HG02763 (cell line): Measurements from ENCODE around the gene B4GALT2.

Source experiments
- ATAC-seq: cut with Tn5 transposase; IDR thresholded peaks from one replicate; pipeline ENCODE4 v1.9.1; 2021; ENCODE audit warnings: mild to moderate bottlenecking, moderate library complexity; ENCODE audit not compliant: unreplicated experiment

B4GALT2 gene

DNA sequence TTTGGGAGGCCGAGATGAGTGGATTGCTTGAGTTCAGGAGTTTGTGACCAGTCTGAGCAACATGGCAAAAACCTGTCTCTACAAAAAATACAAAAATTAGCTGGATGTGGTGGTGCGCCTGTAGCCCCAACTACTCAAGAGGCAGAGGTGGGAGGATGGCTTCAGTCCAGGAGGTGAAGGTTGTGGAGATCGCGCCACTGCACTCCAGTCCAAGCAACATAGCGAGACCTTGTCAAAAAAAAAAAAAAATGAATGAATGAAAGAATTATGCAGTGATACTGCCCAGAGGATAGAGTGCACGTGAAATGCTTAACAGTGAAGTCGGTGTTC lies 9.6 kb upstream of the B4GALT2 start:
- ATAC-seq = no peak

DNA sequence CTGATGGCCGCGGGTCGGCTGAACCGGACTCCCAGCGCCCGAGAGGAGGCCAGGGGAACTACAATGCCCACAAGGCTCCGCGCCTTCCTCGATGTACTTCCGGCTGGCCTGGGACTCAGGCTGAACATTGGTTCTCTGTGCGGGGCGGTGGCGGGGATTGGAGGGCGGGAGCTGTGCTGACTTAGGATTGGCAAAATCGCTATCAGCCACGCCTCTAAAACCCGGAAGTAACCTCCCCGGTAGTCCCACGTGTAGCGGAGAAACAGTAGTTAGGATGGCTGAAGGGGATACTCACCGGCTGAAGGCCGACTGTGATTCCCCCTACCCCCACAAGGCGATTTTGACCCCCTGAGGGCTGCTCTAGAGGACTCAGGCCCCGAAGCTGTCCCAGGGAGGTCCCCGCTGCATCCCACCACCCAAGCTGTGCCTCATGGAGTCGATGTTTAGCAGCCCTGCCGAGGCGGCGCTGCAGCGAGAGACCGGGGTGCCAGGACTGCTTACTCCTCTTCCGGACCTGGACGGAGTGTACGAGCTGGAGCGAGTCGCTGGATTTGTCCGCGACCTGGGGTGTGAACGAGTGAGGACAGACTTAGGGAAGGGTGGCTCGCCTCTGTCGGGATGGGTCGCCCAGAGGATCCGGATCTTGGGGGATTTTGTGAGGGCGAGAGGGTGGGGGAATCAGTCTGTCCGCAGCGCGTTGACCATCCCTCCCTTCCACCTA lies 9.1 kb upstream of the B4GALT2 start, which contains the start of gene DPH2:
TSS of gene DPH2 (plus strand) at position 265 of the 721 bp plus-strand sequence. CDS start at position 431, 166 bp downstream.
- peak; percentile 80 for ATAC-seq

DNA sequence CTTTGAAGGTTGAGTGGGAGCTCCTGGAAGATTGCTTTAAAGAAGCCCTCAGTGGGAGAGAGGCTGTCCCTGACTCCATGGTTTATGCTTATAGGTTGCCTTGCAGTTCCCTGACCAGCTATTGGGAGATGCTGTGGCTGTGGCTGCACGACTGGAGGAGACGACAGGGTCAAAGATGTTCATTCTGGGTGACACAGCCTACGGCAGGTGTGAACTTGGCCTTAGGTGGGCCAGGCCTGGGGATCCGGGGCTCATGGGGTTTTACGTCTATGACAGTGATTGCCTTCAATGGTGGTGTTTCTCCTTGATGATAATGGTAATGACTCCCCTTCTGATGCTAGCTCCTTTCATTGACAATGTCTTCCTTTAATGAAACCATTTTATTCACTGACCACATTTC lies 8.5 kb upstream of the B4GALT2 start:
- ATAC-seq = no peak

DNA sequence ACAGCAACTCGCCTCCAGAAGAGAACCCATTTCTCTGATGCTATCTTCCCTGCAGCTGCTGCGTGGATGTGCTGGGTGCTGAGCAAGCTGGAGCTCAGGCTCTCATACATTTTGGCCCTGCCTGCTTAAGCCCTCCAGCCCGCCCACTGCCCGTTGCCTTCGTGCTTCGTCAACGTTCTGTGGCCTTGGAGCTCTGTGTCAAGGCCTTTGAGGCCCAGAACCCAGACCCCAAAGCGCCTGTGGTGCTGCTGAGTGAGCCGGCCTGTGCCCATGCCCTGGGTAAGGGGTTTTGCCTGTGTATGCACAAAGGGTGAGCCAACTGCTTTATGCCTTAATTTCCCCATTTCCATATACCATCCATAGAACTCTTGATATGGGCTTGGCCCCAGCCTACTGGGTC lies 8.1 kb upstream of the B4GALT2 start:
- no peak for ATAC-seq

DNA sequence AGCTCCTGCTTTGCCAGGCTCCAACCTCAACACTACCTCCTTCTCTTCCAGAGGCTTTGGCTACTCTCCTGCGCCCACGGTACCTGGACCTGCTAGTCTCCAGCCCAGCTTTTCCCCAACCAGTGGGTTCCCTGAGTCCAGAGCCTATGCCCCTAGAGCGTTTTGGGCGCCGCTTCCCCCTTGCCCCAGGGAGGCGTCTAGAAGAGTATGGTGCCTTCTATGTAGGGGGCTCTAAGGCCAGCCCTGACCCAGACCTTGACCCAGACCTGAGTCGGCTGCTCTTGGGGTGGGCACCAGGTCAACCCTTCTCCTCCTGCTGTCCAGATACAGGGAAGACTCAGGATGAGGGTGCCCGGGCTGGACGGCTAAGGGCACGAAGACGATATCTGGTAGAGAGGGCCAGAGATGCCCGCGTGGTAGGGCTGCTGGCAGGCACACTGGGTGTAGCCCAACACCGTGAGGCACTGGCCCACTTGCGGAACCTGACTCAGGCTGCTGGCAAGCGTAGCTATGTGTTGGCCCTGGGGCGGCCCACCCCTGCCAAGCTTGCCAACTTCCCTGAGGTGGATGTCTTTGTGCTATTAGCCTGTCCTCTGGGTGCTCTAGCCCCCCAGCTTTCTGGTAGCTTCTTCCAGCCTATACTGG lies 7.6 kb upstream of the B4GALT2 start:
- ATAC-seq = no peak

DNA sequence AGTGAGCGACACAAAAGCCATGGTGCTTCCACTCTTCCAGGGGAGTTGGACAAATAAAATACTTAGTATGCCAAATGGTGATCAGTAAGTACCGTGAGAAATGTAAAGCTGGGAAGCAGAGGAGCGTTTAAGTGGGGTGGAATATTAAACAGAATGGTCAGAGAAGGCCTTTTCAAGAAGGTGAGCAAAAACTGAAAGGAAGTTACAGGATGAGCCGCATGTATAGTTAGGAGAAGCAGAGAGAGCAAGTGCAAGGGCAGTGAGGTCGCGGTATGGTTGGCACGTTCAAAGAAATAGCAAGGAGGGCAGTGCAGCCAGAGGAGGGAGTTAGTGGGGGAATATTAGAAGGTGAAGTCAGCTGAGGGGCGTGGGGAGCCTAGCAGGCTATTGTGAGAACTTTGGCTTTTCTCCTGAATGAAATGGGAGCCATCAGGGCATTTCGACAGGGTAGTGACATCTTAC lies 5.0 kb upstream of the B4GALT2 start:
- no peak for ATAC-seq

DNA sequence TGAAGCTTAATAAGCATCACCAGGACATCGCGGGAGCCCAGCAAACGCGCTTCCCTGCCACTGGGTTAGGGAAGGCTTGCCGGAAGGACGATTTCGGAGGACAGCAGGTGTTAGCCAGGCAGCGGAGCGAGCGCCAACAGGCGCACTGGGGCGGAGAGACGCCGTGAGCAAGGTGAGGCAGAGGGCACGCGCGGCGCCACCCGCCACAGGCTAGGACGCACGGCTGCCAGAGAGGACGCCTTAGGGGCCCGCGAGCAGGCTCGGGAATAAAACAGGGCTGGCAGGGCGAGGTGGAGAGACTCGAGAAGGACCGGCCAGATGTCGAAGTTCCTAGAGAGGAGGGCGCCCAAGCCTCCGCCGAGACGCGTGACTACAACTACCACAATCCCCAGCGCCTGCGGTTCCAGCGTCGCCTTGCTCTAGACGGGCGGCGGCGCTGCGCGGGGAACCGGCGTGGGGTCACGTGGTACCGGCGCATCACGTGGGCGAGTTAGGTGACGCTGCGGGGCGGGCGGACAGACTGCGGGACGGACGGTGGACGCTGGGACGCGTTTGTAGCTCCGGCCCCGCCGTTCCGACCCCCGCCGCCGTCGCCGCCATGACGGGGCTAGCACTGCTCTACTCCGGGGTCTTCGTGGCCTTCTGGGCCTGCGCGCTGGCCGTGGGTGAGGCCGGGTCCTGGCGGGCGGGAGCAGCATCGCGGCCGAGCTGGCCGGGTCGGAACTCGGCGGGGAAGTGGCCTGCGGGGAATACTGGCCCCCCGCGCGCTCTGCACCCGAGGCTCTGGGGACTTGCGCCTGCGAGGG lies 4.4 kb upstream of the B4GALT2 start, which contains the start of gene ATP6V0B:
TSS of gene ATP6V0B (plus strand) at position 518 of the 806 bp plus-strand sequence. CDS start at position 599, 81 bp downstream.
- peak; percentile 68 for ATAC-seq

DNA sequence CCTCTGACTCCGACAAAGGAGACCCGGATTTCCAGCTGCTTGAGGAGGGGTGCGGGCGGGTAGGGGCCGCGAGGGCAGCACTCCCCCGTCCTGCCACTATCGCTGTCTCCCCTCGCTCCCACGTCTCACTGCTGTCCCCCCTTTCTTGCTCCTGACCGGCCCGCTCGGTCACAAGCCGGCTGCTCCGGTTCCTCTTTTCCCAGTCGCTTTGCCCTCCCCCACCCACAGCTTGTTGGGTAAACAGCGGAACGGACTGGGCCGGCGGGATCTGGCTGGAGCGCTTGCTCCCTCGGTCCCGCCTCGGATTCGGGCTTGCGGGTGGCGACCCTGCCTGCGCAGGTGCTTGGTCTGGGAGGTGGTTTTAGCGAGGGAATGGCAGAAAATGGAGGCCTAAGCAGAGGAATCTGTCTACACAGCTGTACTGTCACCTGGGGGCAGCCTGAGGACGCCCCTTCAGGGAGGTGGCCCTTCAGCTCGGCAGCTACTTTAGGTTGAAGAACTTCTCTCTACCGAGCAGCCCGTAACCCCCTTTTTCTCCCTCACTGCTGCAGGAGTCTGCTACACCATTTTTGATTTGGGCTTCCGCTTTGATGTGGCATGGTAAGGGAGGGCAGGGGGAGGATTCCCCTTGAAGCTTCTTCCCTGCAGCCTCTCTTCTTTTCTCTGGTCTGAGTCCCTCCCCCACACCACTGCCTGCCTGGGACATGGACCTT lies 3.6 kb upstream of the B4GALT2 start:
- no peak for ATAC-seq

DNA sequence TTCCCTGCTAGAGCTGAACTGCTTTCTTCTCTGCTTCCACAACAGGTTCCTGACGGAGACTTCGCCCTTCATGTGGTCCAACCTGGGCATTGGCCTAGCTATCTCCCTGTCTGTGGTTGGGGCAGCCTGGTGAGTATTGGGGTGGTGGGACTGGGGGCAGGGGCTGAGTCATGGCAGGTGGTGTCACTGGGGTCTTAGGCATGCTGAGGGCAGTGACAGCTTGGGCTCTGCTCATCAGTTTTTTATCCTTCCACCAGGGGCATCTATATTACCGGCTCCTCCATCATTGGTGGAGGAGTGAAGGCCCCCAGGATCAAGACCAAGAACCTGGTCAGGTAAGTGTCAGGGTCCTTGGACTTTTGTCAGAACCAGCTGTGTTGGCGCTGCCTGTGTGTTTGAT lies 3.0 kb upstream of the B4GALT2 start:
- ATAC-seq = no peak

DNA sequence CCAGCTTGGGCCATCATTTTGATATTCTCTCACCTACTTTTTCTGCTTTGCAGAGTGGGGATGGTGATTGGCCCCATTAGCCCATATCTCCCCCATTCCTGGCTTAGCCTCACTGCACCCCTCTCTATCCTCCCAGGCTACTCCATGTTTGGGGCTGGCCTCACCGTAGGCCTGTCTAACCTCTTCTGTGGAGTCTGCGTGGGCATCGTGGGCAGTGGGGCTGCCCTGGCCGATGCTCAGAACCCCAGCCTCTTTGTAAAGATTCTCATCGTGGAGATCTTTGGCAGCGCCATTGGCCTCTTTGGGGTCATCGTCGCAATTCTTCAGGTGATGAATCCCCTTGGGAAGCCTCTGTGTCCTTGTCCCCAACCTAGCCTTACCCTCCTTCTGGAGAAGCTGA lies 2.1 kb upstream of the B4GALT2 start:
- ATAC-seq = no peak

DNA sequence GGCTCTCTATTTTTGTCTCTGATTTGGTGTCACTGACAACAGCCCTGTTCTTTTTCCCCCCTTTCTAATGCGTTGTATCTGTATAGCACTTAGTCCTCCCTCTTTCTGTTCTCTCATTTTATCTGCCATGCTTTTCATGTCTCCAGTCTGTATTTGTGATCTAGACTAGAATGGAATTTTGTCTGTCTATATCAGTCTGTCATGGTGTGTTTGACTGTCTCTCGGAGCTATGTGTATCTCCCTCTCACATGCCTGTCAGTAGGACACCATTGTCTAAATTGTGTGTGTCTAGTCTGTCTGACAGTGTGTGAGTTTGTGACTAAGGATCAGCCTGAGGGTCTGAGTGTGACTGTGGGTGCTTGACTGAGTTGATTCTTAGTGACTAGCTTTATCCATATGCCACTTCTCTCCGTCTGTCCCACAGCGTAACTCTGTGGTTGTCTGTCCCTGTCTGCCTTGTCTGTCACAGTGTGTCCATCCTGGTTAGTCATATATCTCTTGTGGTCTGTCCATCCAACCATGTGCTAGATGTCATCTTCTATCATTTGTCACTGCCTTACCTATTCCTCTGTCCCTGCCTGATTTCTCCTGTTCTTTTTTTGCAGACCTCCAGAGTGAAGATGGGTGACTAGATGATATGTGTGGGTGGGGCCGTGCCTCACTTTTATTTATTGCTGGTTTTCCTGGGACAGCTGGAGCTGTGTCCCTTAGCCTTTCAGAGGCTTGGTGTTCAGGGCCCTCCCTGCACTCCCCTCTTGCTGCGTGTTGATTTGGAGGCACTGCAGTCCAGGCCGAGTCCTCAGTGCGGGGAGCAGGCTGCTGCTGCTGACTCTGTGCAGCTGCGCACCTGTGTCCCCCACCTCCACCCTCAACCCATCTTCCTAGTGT lies 1.4 kb upstream of the B4GALT2 start:
- no peak for ATAC-seq

DNA sequence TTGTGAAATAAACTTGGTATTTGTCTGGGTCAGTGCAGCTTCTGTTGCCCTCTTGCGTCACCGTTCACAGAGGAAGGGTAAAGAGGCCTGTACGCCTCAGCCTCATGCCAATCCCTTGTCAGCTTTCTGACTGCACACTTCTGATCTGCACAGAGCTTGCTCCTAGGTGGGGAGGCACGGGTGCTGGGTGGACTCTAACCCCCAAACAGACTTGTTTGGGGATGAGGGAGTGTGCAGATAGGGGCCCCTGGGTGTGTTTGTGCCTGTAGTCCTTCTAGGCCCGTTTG lies 803 bp upstream of the B4GALT2 start:
- no peak for ATAC-seq

DNA sequence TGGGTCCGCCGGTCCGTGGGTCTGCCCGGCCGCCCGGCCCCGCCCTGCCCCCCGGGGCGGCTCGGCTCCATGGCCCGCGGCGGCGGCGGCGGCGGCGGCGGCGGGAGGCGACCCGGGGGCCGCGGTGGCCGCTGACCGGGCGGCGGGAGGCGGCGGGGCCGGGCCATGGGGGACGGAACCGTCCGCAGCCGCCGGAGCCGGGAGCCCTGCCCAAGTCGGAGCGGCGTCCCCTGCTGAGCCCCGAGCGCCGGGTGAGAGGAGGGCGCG lies 184 bp downstream of the B4GALT2 start:
- no peak for ATAC-seq

DNA sequence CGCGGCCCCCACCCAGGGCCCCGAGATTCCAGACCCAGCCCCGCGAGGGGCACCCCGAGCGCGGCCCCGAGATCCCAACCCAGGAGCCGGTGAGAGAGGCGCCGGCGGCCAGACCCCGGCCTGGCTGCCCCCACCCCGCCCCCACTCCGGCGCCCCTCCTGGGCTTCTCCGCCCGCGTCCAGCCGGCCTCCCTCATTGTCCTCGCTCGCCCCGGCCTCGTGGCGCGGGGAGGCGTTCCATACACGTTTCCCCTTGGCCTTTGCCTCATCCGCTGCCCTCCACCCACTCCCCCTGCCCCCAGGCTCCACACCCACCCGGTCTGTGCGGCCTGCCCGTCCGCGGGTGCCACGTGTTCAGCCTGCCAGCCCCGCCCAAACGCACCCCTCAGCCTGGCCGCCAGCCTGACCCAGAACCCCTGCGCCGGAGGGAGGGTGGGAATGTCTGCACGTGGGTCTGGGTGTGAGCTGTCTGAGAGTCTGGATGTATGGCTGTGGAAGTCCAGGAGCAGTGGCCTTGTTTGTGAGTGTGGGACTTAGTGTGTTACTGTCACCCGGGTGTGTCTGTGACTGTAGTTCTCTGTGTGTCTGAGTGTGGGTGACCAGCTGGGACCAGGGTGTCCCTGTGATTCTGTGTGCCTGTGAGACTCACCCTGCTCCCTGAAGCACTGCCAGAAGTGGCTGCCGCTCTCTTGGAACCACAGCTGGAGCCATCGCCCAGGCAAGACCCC lies 681 bp downstream of the B4GALT2 start:
- ATAC-seq = no peak

DNA sequence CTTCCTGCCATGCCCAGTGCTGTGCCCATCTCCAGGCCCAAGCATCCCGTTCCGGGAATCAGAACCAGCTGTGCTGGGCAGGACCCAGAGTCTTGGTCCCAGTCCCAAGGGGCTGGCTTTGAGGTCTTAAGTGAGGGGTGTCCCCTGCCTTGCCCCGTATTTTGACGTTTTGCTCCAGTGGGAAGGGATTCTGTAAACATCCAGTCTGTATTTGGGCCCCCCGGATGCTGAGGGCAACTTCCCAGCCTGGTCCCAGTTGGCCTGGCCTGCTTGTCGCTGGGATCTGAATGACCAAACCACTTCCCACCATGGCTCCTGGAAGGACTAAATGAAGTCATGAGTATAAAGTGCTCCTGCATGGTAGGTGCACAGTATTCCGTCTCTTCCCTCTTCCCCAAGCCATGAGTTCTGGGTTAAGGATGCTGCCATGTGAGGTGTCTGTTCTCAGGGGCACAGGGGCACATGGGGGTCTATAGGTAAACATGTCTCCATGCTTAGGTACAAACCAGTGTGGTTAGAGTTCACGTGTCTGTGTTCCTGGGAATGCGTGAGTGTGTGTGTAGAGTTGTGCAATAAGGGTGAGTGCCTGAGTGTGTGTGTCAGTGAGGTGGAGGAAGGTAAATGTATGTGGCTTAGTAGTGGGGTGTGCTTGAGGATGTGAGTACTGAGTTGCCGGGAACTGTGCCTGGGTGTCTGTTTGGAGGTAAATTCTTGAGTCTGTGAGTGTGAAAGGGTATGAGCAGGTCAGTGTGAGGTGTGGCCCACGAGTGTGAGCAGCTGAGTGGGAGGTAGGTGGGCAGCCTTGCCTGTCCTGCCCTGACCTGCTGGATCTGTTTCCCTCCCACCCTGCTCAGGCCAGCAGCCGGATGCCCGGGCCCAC lies 1.5 kb downstream of the B4GALT2 start:
- ATAC-seq = no peak

DNA sequence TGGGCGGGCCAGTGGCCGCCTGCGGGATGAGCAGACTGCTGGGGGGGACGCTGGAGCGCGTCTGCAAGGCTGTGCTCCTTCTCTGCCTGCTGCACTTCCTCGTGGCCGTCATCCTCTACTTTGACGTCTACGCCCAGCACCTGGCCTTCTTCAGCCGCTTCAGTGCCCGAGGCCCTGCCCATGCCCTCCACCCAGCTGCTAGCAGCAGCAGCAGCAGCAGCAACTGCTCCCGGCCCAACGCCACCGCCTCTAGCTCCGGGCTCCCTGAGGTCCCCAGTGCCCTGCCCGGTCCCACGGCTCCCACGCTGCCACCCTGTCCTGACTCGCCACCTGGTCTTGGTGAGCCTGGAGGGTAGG lies 2.1 kb downstream of the B4GALT2 start:
- ATAC-seq = no peak

DNA sequence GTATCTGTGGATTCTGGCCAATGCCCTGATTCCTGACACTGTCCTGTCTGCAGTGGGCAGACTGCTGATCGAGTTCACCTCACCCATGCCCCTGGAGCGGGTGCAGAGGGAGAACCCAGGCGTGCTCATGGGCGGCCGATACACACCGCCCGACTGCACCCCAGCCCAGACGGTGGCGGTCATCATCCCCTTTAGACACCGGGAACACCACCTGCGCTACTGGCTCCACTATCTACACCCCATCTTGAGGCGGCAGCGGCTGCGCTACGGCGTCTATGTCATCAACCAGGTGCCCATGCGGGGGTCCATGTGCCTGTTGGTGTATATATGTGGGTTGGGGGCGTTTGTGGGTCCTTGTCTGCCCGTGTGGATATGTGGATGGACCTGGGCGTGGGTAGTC lies 2.6 kb downstream of the B4GALT2 start:
- no peak for ATAC-seq

DNA sequence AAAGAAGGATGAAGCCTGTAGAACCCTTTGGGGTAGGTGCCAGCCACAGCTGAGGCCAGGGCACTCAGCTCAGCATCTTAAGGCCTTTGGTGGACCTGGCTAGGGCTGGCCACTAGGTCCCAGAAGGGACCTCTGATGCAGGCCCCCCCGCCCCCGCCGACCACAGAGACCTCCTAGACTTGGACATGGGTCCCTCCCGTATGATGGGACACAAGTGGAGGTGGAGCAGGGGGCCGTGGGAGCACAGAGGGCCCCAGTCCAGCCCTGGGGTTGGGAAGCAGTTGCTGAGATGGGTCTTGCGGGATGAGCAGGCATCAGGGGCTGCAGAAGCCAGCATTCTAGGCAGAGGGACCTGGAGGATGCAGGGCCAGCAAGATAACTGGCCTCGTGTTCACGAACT lies 3.2 kb downstream of the B4GALT2 start:
- no peak for ATAC-seq

DNA sequence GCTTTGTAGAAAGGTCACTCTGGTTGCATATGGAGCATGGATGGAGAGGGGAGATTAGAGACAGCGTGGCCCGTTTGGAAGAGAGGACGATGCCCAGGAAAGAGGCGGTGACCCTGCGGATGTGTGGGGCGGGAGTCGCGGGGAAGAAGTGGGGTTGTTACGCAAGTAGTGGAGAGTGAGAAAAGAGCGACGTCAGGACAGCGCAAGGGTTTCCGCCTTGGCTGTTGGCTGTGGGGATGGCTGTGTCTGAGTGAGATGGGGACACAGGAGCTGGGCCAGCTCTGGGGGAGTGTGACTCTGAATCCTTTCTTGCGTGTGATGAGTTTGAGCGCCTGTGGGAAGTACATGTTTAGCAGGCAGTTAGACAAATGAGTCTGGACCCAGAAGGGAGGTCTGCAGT lies 3.8 kb downstream of the B4GALT2 start:
- ATAC-seq = no peak
